Hematopoietic multipotent progenitor cell treated with erythropoietin and hydrocortisone succinate and interleukin-3 and kit ligand, for 4 days (in vitro differentiated cells): ENCODE measurements around the gene CST3.

Experiments used
- DNase-seq: peaks from one replicate; pipeline ENCODE4 v3.0.0-alpha.2; 2015

Gene CST3

GRCh38 chr20:23598481-23598880 is 39.3 kb downstream of the CST3 start:
- DNase-seq: no peak

GRCh38 chr20:23596579-23597250 is 41.0 kb downstream of the CST3 start:
- DNase-seq: peak; percentile 21

GRCh38 chr20:23595941-23596340 is 41.8 kb downstream of the CST3 start:
- DNase-seq: no peak

GRCh38 chr20:23588434-23589403 is 49.0 kb downstream of the CST3 start:
- DNase-seq: no peak

GRCh38 chr20:23587631-23588030 is 50.1 kb downstream of the CST3 start:
- DNase-seq: no peak

- no peak for DNase-seq
Measured at GRCh38 chr20:23586735-23587525, 50.8 kb downstream of the CST3 start.

GRCh38 chr20:23585808-23586734 is 51.7 kb downstream of the CST3 start:
- DNase-seq: no peak

- DNase-seq: no peak
Measured at GRCh38 chr20:23585449-23585807, 52.3 kb downstream of the CST3 start.

GRCh38 chr20:23584434-23585199 is 53.1 kb downstream of the CST3 start:
- DNase-seq: peak; percentile 19
